Urinary bladder (tissue), 4 donors: Measurements from ENCODE around the gene ZDHHC12. TPM values are rescaled to one million over a fixed set of nuclear protein-coding genes. Genes with fewer than 3 reads are reported as not detected.
A peak's percentile ranks its signal among the peaks of the same experiment; 100 is the strongest.

Experiments used
- DNase-seq: peaks from one replicate; pipeline ENCODE4 v3.0.0-alpha.2; 2015; ENCODE audit errors: extremely low spot score
- H3K27ac ChIP-seq: one replicate; pipeline ENCODE4 v1.5.1; 2013; ENCODE audit warnings: low read depth, mild to moderate bottlenecking, moderate library complexity
- H3K36me3 ChIP-seq: one replicate; pipeline ENCODE4 v1.6.1; 2013; ENCODE audit warnings: mild to moderate bottlenecking, moderate library complexity; ENCODE audit not compliant: insufficient read depth
- H3K4me1 ChIP-seq: one replicate; pipeline ENCODE4 v1.6.1; 2013; ENCODE audit warnings: mild to moderate bottlenecking, moderate library complexity; ENCODE audit not compliant: insufficient read depth
- H3K4me3 ChIP-seq: one replicate; pipeline ENCODE4 v1.5.1; 2013; ENCODE audit warnings: low read depth, low read length
- WGBS: extraction: QIAGEN DNeasy Blood & Tissue Kit; methylation state at CpG from one replicate; pipeline ENCODE4 v1.1.7; 2013; 5-methylcytosine and 5-hydroxymethylcytosine counted together
- polyA plus RNA-seq: library from polyadenylated mRNA; stranded (reverse); fragments of 200-250 nt; gene quantifications from one replicate; pipeline ENCODE4 v1.2.3, GENCODE V29; 2013
- small RNA-seq: library from RNA; depleted of rRNA; stranded (forward); fragments of <200 nt; gene quantifications from one replicate; pipeline ENCODE3, GENCODE V24; 2014
- total RNA-seq: library from RNA; depleted of rRNA; stranded (reverse); fragments of >200 nt; gene quantifications from one replicate; pipeline ENCODE4 v1.2.3, GENCODE V29; 2014
- donor health status: healthy with polysubstance abuse.
- donor health status: healthy.

The ZDHHC12 gene
- total and polyA plus RNA-seq, 2 donors, result 6.3 to 35.5 TPM

DNA sequence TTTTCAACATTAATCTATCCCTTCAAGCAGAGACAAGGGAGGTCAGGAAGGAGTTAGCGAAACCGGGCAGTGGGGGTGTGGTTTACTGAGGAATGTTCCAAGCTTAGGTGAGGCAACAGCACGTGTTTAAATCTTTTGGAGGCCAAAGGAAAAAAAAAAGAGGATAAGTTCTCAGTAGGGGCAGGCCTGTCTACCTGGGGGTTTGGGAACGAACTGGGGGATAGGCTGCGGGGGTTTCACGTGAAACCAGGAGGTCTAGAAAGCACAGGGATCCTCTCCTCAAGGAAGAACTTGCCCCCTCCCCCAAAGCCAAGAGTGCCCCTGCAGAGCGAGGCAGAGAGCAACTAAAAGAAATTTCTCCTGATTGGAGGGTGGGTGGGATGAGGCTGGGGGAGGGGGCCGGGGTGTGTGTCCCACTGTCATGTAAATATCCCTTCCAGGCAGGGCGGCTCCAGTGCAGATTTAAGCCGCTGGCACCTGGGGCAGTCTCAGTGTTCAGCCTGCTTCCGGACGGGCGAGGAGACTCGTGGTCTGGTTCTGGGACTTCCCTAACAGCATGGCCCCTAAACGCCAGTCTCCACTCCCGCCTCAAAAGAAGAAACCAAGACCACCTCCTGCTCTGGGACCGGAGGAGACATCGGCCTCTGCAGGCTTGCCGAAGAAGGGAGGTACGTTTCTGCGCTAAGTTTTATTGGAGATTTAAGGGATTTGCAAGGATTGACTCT is 40.4 kb downstream of the ZDHHC12 start:
- H3K4me1 ChIP-seq, result no peaks in the 10 kb centered on the region
- H3K27ac ChIP-seq, result peak overlapping the region; percentile 58
- WGBS, result 10% methylated on average over 21 of the region's 21 CpGs
- H3K36me3 ChIP-seq, result no peaks in the 10 kb centered on the region
- peak overlapping the region; percentile 58 for H3K4me3 ChIP-seq
- DNase-seq, result peak; percentile 37

DNA sequence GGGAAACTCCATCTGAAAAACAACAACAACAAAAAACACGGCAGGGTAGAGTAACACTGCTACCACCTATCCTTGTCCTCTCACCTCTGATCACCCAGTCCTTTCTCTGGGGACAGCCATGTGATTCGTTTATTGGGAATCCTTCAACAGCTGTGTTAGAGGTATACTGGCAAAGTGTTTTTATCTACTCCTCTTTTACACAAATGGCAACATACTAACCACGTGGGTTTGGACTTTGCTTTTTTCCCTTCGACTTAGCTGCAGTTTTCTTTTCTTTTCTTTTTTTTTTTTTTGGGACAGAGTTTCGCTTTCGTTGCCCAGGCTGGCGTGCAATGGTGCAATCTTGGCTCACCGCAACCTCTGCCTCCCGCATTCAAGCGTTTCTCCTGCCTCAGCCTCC is 46.1 kb downstream of the ZDHHC12 start:
- H3K27ac ChIP-seq, result no peak overlapping the region
- no peak overlapping the region for H3K4me3 ChIP-seq
- H3K4me1 ChIP-seq, result no peaks in the 10 kb centered on the region
- 86% methylated on average over 10 of the region's 10 CpGs for WGBS
- no peak for DNase-seq
- H3K36me3 ChIP-seq, result no peaks in the 10 kb centered on the region

DNA sequence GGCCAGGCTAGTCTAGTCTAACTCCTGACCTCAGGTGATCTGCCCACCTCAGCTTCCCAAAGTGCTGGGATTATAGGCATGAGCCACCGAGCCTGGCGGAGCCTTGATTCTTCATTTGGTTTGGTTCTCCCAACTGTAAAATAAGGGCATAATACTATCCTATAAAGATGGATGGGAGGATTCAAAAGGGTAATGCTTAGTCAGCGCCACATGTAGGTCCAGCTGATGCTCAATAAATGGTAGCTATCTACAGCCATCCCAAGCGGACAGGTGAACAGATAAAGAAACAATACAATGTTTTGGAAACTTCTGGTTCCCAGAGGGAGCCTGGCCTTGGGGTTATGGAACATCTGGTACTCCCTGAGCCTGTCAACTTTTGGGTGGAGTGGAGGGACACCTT is 48.5 kb downstream of the ZDHHC12 start:
- H3K27ac ChIP-seq, result no peak overlapping the region
- no peak for DNase-seq
- 97% methylated on average over 4 of the region's 4 CpGs for WGBS
- H3K4me3 ChIP-seq, result no peak overlapping the region
- no peaks in the 10 kb centered on the region for H3K4me1 ChIP-seq
- no peaks in the 10 kb centered on the region for H3K36me3 ChIP-seq

Small RNA genes within 50 kb of the gene (small RNA-seq; reads per million reads assigned to genes)
- not detected for gene RF00017
- gene RN7SL560P, result not detected

Other genes with a start within 250 kb of the ZDHHC12 start
- 13.5 TPM for gene GLE1, start 219.4 kb downstream of the ZDHHC12 start, total RNA-seq
- 19.2 TPM for gene GLE1, start 219.4 kb downstream of the ZDHHC12 start, polyA plus RNA-seq
- gene SPTAN1, start 171.5 kb downstream of the ZDHHC12 start, total RNA-seq, result 308 TPM
- gene SPTAN1, start 171.5 kb downstream of the ZDHHC12 start, polyA plus RNA-seq, result 148 TPM
- 26.9 TPM for gene DYNC2I2, start 67.3 kb downstream of the ZDHHC12 start, total RNA-seq
- gene DYNC2I2, start 67.3 kb downstream of the ZDHHC12 start, polyA plus RNA-seq, result 30.3 TPM
- 382 TPM for gene SET, start 34.9 kb downstream of the ZDHHC12 start, total RNA-seq
- gene SET, start 34.9 kb downstream of the ZDHHC12 start, polyA plus RNA-seq, result 157 TPM
- 2.4 TPM for gene PKN3, start 21.6 kb downstream of the ZDHHC12 start, total RNA-seq
- 9.5 TPM for gene PKN3, start 21.6 kb downstream of the ZDHHC12 start, polyA plus RNA-seq
- gene ZER1, start 47.8 kb upstream of the ZDHHC12 start, total RNA-seq, result 15.9 TPM
- gene ZER1, start 47.8 kb upstream of the ZDHHC12 start, polyA plus RNA-seq, result 51.8 TPM
- 8.2 TPM for gene TBC1D13, start 63.1 kb upstream of the ZDHHC12 start, total RNA-seq
- gene TBC1D13, start 63.1 kb upstream of the ZDHHC12 start, polyA plus RNA-seq, result 22.5 TPM
- gene ENDOG, start 94.4 kb upstream of the ZDHHC12 start, total RNA-seq, result 6.4 TPM
- gene ENDOG, start 94.4 kb upstream of the ZDHHC12 start, polyA plus RNA-seq, result 20.7 TPM
- 10.6 TPM for gene SPOUT1, start 105.7 kb upstream of the ZDHHC12 start, total RNA-seq
- gene SPOUT1, start 105.7 kb upstream of the ZDHHC12 start, polyA plus RNA-seq, result 22.4 TPM
- gene KYAT1, start 157.8 kb upstream of the ZDHHC12 start, total RNA-seq, result 5.4 TPM
- 7.8 TPM for gene KYAT1, start 157.8 kb upstream of the ZDHHC12 start, polyA plus RNA-seq
- gene LRRC8A, start 158.0 kb upstream of the ZDHHC12 start, total RNA-seq, result 17.1 TPM
- gene LRRC8A, start 158.0 kb upstream of the ZDHHC12 start, polyA plus RNA-seq, result 62.3 TPM
- 16.8 TPM for gene PHYHD1, start 196.9 kb upstream of the ZDHHC12 start, total RNA-seq
- 34.8 TPM for gene PHYHD1, start 196.9 kb upstream of the ZDHHC12 start, polyA plus RNA-seq
- gene DOLK, start 223.5 kb upstream of the ZDHHC12 start, total RNA-seq, result 11.3 TPM
- 16.4 TPM for gene DOLK, start 223.5 kb upstream of the ZDHHC12 start, polyA plus RNA-seq
- gene NUP188, start 223.6 kb upstream of the ZDHHC12 start, total RNA-seq, result 43.1 TPM
- 20.3 TPM for gene NUP188, start 223.6 kb upstream of the ZDHHC12 start, polyA plus RNA-seq